IPS DF 4.7 (cell line): Measurements from ENCODE around the gene C1orf198.
A peak's percentile ranks its signal among the peaks of the same experiment; 100 is the strongest.

ENCODE experiments used
- DNase-seq: peaks from one replicate; pipeline ENCODE4 v3.0.0-alpha.2; 2013; ENCODE audit warnings: low spot score; ENCODE audit errors: extremely low read depth

Gene C1orf198

DNA sequence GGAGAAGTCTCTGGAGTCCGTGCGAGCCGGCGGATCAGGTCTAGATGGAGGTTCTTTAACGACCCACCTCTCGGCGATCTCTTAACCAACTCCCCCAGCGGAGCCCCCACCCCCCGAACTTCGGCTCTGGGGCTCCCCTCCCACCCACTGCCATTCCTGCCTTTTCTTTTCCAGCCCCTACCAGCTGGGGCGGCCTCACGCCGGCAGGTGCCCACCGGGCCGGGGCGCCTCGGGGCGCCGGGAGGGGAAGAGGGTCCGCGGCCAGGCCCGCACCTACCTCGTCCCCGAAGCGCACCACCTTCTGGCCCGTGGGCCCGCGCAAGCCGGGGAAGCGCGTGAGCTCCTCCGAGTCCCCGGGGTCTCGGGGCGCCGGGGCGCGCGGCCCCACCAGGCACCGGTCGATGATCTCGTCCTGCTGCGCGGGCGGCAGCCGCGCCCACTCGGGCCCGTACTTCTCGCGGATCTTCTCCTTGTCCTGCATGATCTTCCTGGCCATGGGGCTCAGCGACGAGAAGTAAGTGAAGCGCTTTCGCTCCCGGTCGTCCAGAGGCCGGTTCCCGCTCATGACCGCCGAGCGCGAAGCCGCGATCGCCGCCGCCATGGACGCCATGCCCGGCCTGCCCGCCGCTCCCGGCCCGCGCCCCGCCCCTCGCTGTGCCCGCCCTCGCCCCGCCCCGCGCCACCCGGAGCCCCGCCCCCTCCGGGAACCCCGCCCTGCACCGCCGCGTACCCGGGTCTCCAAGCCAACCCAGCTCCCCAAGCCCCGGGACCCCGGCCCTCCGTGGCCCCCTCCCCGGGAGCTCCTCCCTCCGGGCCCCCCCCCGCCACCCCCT is at the start of gene C1orf198:
Gene C1orf198 (minus strand): TSS at position 619 of the 833 bp plus-strand sequence. CDS start 9 bp downstream, at position 610.
- DNase-seq = no peak

- DNase-seq = peak; percentile 62
Measured at GRCh38 chr1:230917284-230918135, 49.2 kb upstream of the C1orf198 start.

DNA sequence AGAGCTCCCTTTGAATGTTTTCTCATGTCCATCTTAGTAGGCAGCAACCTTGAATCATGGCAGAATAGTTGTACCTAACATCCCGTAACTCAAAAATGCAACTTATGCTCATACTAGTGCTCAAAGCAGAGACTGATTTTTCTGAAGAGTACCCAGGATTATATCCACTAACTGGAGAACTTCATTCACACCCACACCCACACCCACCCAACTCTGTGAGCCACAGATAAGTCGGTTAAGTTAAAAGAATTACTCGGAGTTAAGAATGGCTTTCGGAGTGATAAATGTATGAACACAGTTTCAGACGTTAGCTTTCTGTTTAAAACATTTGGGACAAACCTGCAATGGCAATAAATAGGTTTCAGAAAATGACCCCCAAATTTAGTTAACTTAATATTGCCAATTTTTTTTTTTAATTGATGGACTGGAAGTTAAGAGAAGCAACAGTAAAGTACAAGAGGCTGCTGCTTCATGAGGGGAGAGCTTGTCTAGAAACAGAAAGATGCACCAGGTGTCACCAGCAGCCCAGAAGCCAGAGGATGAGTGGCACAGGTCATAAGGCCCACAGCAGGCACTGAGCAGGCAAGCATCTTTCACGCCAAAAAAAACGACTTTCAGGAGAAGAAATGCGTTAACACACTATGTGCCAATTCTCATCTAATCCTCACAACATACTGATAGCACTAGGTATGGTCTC is 48.4 kb upstream of the C1orf198 start:
- no peak for DNase-seq

DNA sequence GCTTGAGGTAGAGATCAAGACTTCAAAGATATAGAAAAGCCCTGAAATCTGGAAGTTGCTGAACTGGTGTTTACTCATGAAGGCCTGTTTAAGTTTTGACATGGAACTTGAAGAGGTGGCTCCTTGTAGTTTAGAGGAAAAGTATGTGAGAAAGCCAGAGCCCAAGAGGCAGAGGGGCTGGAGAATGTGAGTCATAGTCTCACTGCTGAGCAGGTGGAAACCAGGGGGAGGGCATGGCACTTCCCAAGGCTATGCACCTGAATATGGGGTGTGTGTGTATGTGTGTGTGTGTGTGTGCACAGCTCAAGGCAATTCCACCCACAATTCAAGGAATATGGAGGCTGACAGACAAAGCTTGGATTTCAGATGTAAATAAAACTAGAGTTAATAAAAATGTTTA is 46.8 kb upstream of the C1orf198 start:
- no peak for DNase-seq

DNA sequence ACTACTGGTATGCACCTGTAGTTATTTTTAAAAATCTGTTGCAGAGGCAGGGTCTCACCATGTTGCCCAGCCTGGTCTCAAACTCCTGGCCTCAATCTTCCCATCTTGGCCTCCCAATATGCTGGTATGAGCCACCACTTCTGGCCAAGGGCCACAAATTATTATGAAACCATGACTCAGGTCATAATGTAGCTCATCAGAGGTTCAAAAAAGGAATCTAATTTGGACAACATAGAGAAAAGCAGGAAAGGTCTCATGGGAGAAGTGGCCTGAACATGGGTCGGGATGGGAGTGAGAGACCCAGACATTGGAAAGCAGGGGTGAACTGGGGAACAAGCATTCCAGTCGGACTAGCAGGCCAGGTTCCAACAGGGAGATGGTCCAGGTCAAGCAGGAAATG is 45.2 kb upstream of the C1orf198 start:
- DNase-seq = no peak

GRCh38 chr1:230910755-230911117 is 42.4 kb upstream of the C1orf198 start:
- DNase-seq = no peak

DNA sequence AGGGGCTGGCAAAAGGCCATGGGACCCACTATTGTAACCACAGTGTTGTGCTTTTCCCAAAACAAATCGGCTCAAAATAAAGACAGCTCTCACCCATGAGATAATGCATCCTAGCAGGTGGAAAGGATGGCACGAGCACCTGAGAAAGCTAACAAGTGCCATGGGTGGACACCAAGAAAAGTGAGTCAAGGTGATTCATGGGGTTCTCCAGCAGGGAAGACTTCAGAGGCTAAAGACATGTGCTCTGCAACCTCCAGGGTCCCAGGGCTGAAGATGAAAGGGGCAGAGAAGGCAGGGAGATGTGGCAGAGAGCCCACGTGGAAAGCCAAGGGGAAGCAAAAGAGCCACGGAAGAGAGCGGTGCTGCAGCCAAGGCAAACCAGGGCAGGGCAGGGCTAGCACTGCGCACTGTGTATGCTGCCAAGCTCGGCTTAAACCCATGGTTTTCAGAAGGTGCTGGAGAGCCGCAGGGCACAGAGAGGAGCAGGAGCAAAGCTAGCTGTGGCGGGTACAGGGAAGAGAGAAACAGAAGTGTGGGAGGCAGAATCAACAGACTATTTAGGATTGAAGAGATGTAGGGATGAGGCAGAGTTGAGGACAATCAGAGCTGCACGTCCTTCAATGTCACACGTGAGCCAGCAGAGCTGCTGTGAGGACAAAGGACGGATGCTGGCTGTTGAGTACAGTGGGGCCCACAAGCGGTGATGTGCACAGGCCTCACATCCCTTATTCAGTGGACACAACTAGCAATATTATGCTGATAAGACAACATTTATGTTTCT is 41.8 kb upstream of the C1orf198 start:
- DNase-seq = no peak

DNA sequence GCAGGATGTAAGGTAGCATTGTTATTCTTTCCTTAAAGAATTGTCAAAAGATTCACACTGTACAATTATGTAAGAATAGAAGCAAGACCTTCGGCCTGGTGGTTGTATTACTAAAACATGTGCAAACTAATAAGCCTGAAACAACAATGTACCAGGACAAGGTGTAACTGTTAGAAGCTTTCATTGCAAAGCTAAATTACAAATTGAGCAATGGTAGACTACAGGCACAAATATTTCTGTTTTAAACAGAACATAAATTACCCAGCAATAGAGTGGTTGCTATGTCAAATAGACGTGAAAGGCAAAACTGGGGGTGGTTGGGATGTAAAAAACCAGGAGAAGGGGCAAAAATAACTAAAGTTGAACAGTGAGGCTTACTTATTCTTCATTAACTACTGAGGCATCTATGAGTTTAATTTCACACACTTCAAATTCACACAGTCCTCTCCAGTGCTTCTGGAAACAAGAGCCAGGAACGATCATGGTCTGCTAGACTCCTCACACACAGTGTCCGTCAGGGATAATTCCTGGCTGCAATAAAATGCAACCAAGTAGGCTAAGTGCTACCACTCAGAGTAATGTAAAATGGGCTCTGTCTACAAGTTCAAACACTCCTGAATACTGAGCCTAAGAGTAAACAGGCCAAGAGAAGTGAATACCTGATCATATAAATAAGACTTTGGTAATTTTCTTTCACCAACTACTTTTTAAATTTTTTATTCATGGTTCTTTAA is 39.3 kb upstream of the C1orf198 start:
- no peak for DNase-seq

GRCh38 chr1:230906226-230906625 is 37.9 kb upstream of the C1orf198 start:
- DNase-seq = no peak

DNA sequence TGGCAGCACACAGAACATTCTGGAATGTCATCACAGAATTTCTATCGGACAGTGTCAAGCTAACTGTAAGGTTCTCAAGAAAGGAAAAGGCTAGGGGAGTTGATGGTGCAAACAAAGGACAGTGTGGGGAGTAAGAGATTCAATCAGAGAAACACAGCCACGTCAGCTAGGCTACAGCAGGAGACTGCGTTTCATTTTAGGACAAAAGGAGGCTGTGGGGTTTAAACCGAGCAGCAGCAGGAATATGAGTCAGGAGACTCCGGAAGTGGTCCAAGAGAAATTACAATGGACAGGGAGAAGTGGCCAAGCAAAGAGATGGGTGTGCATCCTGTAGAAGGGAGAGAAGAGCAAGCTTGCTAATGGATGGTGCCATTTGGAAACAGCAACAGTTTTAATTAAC is 37.4 kb upstream of the C1orf198 start:
- DNase-seq = no peak

GRCh38 chr1:230902349-230902923 is 34.1 kb upstream of the C1orf198 start:
- DNase-seq = no peak

DNA sequence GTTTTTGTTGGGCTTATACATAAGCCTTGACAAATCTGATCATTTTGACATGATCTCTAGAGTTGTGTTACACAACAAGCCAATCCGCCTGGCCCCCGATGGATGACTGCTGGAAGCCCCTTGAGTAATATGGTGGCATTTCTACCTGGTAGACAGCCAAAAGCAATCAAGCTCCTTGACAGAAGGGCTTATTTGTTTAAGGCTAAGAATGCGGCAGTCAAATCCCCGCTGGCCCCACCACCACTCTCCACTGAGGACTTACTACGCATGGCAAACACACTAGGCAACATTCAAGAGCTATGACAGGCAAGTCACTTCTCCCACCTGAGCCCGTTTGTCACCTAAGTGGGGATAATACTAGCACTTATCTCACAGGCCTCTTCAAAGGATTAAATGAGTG is 33.4 kb upstream of the C1orf198 start:
- no peak for DNase-seq

DNA sequence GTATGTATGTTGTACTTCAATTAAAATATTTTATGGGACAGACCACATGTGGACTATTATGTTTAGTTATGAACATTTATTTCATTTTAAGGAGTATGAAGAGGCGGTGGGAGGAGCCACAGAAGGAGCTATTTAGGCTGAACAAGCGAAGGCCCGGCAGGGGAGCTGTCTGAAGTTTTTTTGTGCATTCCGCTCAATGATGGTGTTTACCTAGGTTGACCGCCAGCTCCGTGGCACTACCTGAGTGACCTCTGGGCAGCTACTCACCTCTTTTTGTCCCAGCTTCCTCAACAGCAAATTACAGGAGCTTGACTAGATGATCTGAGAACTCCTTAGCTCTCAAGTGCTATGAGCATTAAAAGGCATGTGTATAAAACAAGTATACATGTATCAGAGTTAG is 32.7 kb upstream of the C1orf198 start:
- DNase-seq = no peak

DNA sequence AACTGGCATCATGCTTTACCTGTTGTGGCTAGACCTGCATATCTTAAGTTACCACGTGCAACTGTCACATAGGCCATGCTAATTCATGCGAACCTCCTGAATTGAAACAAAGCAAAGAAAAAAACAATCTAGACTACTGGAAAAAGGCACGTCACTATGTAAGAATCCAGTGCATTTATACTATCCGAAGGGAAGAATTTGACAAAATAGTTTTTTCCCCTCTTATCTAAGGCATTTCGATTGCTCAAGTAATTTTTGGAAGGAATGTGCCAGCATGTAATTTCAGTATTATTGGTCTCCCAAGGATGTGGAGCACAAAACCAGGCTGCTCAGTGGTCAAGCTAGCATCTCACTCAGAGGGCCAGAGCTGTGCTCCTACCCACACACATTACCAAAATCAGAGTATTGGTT is 31.5 kb upstream of the C1orf198 start:
- DNase-seq = no peak

DNA sequence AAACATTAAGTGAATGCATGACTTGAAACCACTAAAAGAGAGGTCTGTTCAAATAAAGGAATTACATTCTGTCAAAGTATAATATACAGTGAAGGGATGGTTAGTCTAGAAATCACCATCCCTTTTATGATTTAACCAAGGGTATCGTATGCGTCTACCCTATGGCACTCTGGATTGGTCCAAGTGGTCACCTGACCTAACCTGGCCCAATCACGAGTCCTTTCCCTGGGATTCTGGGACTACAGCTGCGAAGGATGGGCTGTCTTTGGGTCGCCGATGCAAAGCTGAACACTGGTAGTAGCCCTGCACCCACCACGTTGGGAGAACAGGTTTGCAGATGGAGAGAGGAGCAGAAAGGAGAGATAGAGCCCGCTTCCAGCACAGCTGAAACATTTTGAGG is 30.4 kb upstream of the C1orf198 start:
- no peak for DNase-seq

DNA sequence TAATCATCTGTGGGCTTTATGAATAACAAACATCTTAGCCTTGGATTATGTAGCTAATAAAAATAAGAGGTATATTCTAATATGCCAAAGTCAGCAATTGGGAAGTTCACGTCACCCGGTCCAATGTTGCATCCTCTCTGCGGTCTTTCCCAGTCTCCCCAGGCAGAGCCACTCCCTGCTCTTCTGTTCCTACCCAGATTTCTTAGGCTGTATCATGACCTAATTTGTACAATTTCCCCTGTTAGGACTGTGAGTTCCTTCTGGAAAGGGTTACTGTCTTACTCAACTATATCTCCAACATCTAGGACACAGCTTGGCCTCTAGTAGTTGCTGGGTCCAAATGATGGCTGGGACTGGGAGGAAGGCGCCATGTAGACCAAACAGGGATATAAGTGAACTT is 29.8 kb upstream of the C1orf198 start:
- no peak for DNase-seq

DNA sequence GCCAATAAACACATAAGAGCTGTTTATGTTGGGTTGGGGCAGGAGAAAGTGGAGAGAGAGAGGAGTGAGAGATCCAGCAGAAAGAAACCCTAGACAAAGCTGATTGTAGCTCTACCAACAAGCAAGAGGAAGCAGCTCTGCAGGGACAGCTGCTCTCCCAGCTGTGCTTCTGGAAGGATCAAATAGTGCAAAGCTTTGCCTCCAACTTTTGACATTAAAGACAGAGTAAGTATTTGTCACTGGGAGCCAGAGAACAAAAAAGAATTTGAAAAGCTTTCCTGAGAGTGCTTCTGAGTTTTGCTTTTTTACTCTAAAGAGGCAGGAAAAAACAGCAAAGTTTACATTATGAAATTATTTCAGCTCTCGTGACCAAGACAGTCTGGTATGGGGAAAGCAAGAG is 28.5 kb upstream of the C1orf198 start:
- DNase-seq = no peak

DNA sequence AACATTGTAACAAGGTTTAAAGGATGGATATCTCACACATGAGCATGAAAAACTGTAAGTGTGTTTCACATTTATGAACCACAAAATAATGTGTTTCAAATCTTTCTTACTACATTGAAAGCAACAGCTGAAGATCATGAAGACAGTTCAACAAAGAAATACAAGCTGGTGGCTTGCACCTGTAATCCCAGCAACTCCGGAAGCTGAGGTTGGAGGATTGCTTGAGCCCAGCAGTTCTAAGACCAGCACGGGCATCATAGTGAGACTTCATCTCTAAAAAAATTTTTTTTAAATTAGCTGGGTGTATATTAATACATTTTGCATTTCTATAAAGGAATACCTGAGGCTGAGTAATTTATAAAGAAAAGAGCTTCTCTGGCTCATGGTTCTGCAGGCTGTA is 27.1 kb upstream of the C1orf198 start:
- DNase-seq = no peak

GRCh38 chr1:230894664-230895063 is 26.3 kb upstream of the C1orf198 start:
- no peak for DNase-seq

GRCh38 chr1:230894032-230894431 is 25.7 kb upstream of the C1orf198 start:
- no peak for DNase-seq
